Left ventricle myocardium superior (tissue), 1 donor: ENCODE data around the gene CELF4. TPM values are rescaled to one million over a fixed set of nuclear protein-coding genes. Genes with fewer than 3 reads are reported as not detected.

Source experiments
- ATAC-seq: fragments of 200-7000 bp; cut with Tn5 transposase; one replicate; pipeline ENCODE4 v1.9.1; 2020; ENCODE audit warnings: mild to moderate bottlenecking, moderate library complexity
- DNase-seq: peaks from one replicate; pipeline ENCODE4 v3.0.0-alpha.2; 2020
- intact Hi-C: fragments of 100-400 bp; cut with micrococcal nuclease; formaldehyde crosslinking; loops from one replicate; pipeline ENCODE4 v1.11.0; 2022
- total RNA-seq: library from RNA; stranded (reverse); fragmentation: NEBNext Ultra II Directional; extraction: Animal tissue kit (Norgen Biotek cat#: 25700); gene quantifications from one replicate; pipeline ENCODE4 v1.2.1, GENCODE V29; 2021
- donor health status: DM: no; HTN: yes; CAD: no; lungs with severe emphysema.

The CELF4 gene
- total RNA-seq, 1 donor from 2014 or later = 0.52 TPM

DNA sequence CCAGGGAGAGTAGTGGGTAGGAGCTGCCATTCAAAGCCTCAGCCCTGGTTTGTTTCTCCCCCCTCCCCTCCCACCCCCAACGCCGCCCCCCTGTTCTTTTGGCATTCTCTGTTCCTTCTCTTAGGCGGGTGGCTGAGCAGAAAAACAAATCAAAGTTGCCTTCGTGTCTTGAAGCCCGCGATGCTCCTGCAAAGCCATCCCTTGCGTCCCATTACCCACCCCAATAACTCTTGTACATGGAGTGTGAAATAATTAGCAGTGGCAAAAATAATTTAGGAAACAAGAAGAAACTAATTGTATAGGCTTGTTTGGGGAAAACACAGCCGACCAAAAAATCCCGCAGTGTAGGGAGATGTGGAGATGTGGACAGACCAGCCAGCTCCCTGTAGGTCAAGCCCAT lies 59.6 kb downstream of the CELF4 start:
- ATAC-seq (no peak), DNase-seq (no peak)
- intact Hi-C loops = no loop called here

DNA sequence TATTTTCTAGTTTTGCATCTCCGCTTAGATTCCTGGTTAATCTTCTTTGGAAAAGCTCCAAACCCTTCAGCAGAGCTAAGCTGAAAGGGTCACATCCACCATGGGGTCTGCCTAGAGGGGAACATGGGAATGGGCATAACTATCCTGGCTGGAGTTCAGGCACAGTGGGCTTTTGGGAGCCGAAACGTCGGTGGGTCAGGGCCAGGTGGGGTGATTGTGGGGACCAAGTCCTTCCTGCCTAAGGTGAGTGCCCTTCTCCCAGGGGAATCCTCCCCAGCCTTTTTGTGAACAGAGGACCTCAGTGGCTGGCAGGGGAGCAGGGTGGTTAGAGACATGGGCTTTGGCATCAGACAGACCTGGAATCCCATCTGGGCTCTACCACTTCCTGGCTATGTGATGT lies 60.3 kb downstream of the CELF4 start:
- intact Hi-C loops = no loop called here
- DNase-seq (no peak), ATAC-seq (no peak)

DNA sequence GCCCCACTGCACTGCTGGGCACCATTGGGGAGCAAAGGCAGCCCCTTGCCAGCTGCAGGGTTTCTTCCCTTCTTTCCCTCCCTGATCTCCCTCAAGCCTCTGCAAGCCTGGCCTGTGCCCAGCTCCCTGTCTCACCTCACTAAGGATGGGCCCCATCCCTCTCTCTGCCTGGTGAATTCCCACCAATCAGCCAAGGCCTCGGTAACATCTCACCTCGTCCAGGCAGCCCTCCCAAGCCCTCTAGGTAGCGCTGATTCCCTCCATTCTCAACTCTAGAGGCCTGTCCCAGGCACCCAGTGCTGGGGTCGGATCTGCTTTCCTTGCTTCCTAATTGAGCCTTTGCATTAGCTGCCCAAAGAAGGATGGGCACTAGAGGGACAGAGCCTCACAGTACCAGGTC lies 63.0 kb downstream of the CELF4 start:
- ATAC-seq = no peak
- intact Hi-C loops = no loop called here
- DNase-seq = no peak

DNA sequence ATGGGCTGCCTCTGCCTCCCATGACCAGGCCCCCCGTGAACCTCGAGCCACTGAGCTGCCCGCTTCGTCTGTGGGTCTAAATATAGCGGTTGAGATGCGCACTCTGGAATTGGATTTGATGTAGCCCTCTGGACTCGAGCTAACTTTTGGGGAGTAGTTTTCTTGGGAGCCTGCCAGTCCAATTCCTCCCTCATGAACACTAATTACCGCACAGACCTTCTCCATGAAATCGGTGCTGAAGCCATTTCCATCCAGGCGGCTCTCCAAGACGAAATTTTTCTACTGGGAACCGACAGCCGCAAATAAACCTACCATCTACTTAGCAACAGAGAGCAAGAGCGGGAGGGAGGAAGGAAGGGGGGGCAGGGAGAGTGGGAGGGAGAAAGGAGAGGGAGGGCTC lies 63.6 kb downstream of the CELF4 start:
- intact Hi-C loops = no loop called here
- DNase-seq (no peak), ATAC-seq (no peak)

DNA sequence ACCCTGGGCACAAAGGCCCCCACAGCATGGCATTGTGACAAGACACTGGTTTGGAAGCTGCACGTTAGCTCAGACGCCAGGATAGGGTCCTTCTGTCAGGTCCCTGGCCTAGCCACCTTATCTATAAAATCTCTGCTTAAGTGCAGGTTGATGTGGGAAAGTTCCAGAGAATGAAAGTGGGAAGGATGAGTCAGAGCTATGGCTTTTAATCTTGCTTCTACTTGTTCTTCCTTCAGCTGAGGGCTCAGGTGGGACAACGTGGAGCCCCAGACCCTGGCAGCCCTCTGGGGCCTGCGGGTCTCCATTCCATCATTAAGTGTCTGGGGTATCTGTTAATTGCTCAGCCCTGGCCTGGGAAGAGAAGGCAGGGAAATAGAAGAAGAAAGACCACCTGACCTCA lies 64.5 kb downstream of the CELF4 start:
- DNase-seq = no peak
- intact Hi-C loops = no loop called here
- ATAC-seq = no peak

DNA sequence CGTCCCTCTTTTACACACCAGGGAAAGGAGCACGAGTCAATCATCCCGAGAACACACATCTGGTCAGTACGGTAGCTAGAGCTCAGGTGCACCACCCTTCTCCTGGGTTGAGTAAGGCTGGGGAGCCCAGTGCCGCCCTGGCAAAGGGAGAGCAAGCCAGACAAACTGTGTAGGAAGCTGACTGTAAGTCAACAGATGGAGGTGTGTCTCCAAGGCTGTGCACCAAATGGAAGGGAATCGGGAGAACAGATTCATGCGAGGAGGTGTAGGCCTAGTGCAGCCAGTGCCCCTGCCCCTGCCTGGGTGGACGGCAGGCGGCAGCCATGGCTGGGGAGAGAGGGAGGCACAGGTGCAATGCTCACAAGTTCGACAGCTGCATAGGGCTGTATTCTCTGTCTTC lies 65.7 kb downstream of the CELF4 start:
- ATAC-seq = no peak
- intact Hi-C loops = no loop called here
- DNase-seq = no peak

DNA sequence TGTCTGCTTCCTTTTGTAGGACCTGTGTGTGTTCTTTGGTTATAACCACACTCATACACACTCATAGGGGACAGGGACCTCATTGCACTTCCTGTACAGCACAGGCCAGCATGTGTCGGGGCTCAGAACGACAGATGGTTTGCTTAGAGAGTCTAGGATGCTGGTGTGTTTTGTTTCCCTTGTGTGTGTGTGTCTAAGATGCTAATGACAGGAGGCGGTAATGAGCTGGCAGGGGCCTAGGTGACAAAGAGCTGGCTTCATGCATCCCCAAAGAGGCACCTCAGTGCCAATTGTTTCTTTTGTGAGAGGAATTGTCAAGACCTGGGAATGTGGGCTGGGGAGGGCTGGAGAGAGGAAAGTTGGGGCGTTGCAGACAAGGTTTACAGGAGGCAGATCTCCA lies 66.6 kb downstream of the CELF4 start:
- ATAC-seq = no peak
- no peak for DNase-seq
- intact Hi-C loops = no loop called here

DNA sequence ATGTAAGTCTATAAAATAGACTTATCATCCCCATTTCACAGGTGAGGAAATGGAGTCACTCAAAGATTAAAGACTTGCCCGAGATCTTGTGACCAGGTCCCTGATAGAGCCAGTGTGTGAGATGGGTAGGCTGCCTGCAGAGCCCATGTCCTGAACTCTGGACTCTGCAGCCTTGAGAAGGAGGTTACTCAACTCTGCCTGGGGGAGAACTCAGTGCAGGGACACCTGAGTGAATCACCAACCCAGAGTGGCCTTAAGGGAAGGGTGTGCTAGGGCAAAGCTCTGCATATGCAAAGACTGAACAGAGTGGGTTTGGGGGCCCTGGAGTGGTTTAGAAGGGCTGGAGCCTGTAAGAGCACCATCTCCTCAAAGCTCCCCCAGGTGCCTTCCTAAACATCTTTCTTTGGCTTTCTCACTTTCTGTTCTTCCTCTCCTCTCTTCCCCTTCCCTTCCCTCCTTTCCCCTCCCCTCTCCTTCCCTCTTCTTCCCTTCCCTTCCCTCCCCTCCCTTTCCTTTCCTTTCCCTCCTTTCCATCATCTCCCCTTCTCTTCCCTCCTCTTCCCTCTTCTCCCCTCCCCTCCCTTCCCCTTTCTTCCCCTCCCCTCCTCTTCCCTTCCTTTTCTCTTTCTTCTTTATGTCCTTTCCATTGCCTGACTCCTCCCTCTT lies 67.6 kb downstream of the CELF4 start:
- no peak for DNase-seq
- ATAC-seq = no peak
- intact Hi-C loops = no loop called here

DNA sequence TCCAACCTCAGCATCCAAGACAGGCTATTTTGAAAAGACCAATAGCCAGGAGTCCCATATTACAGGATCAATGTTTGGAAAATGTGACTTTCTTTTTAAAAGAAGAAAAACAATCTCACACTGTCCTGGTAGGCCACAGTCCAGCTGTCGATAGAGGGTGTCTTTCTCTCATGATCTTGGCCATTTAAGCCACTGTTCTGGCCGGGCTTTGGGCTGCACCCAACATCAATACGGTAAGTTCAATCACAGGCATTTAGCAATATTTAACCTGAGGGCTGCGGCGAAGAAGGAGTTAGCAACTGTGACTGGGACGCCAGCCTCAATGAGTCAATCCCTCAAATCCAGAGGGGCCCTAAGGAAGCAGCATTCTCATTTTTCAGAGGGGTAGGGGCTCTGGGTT lies 69.0 kb downstream of the CELF4 start:
- no peak for ATAC-seq
- no peak for DNase-seq
- intact Hi-C loops = no loop called here

DNA sequence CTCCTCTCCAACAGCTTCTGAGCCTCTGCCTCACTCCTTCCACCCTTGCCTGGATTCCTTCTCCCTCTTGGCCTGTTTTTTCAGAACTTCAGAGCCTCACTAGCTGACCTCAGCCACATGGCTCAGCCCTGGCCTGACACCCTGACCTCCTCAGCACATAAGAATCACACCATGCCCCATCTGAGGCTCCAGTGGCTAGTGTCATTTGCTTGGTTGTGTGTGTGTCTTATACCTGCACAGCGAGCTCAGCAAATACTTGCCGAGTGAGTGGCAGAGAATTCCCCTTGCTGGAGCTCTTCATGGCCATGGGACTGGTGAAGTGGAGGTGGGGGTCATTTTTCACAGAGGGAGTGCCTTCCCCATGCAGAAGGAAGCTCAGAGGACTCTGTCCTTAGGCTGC lies 70.2 kb downstream of the CELF4 start:
- intact Hi-C loops = no loop called here
- ATAC-seq (no peak), DNase-seq (no peak)

DNA sequence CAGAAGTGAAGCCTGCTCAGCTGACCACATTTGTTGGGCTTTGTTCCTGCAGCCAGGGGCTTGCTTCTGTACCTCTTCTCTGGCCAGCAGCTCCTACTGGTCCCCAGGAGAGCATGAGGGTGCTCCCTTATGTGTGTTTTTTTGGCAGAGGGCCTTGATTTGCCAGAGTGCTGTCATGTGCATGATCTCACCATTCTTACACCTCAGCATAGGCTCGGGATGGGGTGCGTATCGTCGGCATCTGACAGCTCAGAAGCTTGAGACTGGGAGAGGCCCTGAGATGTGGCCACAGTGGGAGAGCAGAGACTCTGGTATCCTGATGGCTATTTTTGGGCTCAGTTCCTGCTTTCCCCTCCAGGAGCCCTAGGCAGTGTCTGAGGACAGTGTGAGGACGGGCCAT lies 71.2 kb downstream of the CELF4 start:
- intact Hi-C loops = no loop called here
- ATAC-seq (no peak), DNase-seq (no peak)

DNA sequence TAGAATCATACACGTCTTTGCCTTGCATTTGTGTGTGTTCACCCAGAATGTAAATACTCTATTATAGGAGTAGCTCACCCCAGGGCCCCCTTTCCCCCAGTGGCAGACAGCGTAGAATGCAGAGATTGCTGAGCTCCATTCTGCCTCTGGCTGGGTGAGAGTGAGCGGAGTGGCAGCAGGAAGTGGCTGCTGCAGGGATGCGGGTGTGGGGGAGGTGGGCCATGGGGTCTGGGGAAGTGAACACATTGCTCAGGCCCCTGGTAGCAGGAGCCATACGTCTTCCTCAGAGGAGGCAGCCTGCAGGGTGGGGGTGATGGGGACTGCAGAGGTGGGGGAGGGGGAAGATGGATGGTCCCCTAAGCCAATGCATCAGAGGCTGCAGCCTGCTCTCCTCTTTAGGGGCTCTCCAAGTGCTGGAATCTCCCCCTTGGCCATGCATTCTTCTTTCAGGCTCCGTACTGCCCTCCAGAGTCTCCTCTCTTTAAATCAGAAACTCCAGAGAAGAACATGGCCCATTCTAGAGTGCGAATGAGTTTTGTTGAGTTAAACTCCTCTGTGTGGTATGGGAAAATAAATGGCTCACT lies 72.2 kb downstream of the CELF4 start:
- no peak for ATAC-seq
- intact Hi-C loops = no loop called here

DNA sequence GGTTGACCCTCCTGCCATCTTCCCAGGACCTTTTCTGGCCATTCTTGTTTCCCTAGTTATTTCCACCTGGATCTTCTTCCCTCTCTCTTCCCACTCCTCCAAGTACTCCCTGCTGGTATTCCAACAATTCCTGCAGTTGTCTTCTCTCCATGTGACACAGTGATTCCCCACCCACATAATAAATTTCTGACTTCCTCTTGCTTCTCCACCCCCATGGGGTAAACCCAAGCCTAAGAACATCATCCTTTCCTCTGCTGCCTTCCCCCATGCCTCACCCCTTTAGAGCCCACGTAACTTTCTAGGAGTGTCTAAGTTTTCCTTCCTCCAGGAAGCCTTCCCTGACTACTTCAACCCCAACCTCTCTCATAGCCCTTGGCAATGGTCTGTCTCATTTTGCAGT lies 72.6 kb downstream of the CELF4 start:
- DNase-seq (no peak), ATAC-seq (no peak)
- intact Hi-C loops = no loop called here

More for the DNA sequence above, 72.2 kb downstream of the CELF4 start:
- DNase-seq = no peak

DNA sequence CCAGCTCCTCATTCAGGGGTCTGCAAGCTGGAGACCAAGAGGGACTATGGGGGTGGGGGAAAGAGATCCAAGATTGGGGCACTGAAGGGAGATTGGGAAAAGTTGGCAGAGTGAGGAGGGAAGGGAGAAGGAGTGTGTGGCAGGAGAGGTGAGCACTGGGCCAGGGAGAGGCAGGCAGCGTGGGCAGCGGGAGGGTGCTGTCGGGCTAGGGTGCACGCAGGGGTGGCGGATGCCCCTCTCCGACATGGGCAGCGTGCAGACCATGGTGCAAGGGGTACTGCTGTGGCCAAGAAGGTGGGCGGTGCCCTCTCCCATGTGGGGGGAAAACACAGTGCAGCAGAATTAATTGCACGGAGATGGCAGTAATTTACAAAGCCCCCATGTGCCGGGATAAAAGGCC lies 74.1 kb downstream of the CELF4 start:
- intact Hi-C loops = no loop called here
- ATAC-seq (no peak), DNase-seq (no peak)

DNA sequence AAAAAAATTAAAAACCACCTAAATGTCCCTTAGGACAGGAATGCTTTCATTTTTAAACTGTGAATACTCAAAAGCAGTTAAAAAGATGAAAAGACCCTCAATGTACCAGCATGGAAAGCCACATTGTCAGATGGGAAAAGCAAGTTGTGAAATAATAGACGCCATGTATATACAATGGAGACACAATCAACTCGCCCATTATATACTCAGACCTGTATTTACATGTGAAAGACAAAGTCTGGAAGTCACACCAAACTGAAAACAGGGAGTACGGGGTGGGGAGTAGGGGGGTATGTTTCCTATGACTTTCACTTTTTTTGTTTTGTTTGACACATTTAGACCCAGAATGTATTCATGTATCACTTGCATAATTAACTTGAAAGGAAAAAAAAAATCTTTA lies 75.6 kb downstream of the CELF4 start:
- no peak for ATAC-seq
- intact Hi-C loops = no loop called here

DNA sequence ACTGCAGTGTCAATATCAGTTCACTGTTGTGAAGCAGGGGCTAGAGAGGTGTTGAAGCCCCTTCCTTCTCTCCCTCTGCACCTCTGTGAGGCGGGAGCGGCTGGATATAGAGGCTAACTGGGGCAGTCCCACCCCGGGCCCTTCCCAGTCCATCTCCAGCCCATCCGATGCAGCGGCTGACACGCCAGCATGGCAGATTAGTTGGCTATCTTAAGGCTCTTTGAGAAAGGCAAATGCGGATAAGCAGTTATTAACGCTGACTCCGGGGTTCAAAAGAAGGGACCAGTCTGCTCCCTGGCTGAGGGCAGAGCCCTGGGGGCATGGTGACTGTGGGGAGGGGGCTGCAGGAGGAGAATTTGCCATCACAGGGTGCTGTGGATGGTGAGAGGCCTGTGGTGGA lies 76.6 kb downstream of the CELF4 start:
- ATAC-seq = no peak
- intact Hi-C loops = no loop called here
- no peak for DNase-seq

More for the DNA sequence above, 75.6 kb downstream of the CELF4 start:
- DNase-seq = no peak

DNA sequence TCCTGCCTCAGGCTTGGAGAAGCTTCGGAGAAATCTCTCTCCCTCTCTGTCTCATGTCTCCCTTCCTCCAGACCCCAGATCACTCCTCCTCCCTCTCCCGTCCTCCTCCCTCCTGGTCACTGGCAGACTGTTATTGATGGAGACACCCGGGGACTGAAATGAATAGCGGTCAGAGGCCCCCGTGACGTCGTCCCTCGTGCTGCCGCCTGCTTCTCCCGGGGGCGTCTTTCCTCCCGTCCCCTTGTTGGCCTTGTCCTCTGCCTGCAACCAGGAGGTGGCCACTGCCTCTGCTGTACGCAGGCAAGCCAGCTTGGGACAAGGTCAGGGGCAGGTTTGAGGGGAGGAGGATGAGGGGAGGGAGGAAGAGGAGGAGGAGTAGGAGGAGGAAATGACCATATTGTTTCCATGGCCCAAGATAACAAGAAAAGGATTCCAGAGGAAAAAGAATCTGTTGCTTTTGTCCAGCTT lies 78.2 kb downstream of the CELF4 start:
- intact Hi-C loops = no loop called here
- ATAC-seq (no peak), DNase-seq (no peak)

DNA sequence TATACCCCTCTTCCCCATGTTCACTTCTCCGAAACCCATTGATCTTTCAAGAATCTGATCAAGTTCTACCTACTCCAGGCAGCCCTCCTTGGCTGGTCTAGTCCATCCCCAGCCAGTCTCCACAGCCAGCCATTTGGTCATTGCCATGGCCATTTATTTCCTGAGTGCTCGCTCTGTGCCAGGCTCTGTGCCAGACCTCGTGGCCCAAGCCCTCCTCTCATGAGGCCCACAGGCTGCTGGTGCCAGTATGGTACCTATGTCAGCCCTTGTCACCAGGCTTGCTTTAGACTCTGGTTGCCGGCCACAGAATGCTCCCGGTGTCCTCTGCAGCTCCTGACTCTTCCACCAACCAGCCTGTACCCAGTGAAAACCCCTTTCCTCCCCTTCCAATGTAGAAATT lies 78.8 kb downstream of the CELF4 start:
- ATAC-seq (no peak), DNase-seq (no peak)
- intact Hi-C loops = no loop called here

DNA sequence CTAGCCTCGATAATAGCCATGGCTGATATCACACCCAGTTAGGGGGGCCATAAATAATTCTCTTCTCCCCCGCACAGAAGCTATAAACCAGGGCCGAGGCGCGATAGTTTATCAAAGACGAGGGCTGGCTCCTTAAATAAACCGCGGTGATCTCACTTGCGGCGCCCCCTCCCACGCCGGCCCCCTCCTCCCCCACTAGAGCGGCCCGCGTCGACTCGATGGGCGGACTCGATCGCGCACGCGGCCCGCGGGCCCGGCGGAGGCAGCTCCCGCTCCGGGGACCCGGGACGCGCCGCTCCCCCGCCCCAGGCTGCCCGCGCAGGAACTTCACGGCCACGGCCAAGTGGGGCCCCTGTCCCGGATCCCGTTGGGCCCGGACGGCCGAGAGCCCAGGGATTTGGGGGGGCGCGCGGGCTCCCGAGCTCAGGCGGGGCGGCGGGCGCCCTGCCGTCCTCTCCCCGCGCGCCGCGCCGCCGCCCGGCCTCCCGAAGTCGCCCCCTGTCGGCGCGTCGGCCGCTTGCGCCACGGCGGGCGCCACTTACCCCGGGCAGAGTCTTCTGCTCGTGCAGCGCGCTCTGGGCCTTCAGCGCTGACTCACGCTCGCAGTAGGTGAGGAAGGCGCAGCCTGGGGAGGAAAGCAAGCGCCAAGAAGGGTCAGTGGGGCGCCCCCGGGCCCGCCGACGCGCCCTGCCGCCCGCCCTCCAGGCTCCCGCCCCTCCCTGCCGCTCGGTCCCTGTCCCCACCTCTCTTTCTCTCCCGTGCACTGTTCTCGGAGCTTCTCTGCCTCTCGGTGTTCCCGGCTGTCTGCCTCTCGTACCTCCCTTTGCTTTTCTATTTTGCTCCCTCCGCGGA lies 80.4 kb downstream of the CELF4 start:
- DNase-seq = peak; percentile 39
- intact Hi-C loops = no loop called here
- peak; percentile 41 for ATAC-seq

DNA sequence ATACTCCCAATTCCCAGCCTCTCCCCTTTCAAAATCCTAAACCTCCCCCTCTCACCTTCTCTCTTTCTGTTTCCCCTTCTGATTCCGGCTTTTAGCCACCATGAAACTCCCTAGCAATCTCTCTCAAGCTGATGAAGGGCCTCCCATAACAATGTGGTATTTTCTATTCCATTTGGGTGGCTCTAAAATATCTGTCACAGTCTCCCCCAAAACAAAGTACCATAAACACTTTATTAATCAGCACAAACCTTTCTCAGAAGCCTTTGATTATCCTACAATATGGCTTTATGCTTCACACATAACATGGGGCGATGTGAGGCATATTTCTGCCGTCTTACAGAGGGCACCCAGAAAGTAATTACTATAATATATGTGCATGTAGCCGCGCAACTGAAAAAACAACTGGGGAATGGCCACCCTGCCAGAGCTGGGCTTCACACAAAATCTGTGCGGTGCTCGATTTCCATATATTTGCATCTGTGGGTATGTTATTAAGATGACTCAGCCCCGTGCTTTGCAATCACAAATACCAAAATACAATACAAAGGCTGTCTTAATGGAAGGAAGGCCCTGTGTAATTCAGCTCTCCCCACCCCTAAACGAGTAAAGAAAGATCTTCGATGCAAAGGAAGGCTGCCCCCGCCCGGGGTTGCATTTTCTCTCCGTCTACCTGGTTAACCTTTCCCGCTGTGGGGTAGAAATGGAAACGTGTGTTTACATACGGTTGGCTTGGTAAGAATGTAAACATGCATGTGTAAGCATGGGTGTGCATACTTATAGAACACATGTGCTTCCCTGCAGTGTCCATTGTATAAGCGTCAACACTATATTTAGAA lies 81.4 kb downstream of the CELF4 start:
- intact Hi-C loops = no loop called here
- ATAC-seq = no peak
- DNase-seq = no peak
